NCI-H1092 treated with DMSO at 0.1 percent for 48 hours (cell line): ENCODE results near the gene FAM131C.
"Not testable (repeated sequence)": the region's sequence is repeated elsewhere in the genome, so short reads cannot be mapped to it uniquely, and the experiment has no call there.

ENCODE experiments used
- DNase-seq: peaks from one replicate; lab custom pipeline; 2025; lab: John Stamatoyannopoulos, UW

Gene FAM131C

DNA sequence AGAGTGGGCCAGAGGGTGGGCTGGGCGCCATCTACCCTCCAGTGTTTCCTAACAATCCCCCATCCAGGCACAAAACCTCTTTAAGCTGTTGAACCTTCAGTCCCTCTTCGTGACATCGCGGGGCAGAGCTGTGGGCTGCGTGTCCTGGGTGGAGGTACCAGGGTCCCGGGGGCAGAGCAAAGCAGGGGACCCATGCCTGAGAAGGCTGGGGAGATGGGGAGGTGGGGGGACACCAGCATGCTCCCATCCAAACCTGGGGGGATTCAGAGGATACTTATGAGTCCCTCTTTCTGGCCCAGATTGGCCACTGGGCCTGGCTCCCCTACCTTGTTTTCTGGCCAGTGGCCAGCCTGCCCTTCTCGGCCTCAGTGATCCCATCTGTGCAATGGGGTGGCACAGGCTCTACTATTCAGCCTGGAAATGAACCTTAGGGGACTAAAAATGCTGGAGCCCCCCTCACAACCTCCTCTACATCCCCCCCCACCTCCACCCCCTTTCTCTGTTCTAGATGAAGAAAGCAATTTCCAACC lies 40.3 kb downstream of the FAM131C start:
- not testable (repeated sequence) for DNase-seq

DNA sequence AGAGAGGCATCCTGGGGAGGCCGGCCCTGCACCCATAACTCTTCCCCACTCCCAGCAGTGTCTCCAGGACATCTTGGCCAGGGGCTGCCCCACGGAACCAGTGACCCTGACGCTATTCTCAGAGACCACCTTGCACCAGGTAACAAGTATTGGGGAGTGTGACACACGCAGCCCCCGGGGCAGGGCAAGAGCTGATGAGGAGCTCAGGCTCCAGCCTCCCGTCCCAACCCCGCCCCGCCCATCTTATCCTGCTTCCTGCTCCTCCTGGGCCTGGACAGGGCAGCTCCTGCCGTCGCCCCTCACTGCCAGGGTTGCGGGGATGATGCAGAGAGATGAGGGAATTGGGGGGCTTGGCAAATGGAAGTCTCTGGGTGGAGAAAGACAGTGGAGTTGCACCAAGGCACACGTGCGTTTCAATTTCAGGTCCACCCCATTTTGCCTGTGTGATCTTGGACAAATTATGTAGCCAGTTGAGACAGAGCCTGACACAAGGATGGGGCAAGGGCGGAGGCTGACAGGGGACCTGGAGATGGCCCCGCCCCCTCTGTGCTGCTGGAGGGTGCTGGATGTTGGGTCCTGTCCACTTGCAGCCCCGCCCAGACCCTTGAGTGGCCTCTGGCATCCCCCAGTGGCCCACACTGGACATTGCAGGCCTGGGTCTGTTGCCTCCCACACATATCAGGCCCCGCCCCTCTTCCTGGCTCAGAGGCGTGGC lies 40.9 kb downstream of the FAM131C start:
- peak; percentile 82 for DNase-seq

DNA sequence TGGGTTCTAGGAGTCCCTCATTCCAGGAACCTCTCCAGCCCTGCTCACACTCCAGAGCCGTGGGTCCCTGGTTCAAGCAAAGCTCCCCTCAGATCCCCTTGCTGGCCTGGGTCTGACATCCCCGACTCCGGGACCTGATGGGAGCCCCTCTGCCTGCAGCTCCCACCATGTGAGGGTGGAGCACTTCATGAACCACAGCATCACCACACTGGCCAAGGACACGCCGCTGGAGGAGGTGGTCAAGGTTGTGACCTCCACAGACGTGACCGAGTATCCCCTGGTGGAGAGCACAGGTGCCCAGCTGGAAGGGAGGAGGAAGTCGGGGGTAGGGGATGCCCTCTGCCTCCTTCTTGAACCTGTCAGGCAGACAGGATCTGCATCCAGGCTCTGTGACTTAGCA lies 41.9 kb downstream of the FAM131C start:
- no peak for DNase-seq

DNA sequence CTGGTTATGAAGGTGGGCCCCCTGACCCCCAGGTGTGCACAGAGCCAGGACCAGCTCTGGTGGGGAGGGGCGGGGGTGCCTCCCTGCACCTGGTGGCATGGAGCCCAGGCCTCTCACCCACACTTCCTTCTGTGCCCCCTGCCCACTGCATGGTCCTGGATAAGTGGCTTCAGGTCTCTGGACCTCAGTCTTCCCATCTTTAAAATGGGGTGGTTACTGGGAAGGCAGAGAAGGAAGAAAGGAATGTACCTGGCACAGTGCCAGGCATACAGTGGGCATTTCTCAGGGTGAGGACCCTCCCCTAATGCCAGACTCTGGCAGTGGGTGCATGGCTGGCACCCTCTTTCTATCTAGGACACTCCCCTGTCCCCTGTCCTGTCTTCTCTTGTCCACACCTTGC lies 44.2 kb downstream of the FAM131C start:
- no peak for DNase-seq

DNA sequence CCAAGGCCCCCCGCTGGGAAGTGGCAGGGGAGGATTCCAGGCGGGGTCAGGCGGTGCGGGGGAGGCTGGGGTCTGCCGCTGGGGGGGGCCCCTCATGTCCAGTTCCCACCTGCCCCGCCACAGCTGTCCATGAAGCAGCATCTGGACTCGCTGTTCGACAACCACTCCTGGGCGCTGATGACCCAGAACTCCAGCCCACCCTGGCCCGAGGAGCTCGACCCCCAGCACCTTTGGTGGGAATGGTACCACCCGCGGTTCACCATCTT lies 44.5 kb downstream of the FAM131C start:
- not testable (repeated sequence) for DNase-seq

DNA sequence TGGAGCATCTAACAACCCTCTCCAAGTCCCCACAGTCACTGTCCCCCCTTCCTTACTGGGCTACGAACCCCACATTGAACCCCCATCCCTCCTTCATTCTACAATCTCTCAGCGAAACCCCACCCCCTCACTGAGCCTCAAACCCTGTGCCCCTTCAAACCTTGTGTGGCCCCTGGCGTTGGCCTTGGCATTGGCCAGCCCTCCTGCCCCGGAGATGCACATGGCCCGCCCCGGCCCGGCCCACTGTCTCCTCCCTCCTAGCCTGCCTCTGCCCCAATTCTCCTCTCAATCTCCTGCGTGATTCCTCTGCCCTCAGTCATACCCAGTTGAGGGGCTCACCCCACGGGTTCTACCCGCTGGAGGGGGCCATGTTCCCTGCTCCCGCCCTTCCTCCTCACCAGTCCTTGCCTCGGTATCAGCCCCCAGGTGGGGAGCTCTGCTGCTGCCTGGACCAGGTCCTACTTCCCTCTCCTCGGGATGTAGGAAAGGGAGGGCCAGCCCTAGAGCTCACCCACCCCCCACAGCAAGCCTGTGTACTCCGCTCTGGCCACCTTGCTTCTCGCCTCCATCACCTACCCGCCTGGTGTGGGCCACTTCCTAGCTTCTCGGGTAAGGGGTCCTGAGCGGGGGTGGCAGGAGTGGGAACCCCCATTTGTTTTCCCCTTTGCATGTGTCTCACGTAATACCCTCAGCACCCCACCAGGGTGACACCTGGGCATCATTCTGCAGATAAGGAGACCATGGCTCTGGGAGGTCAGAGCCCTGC lies 45.0 kb downstream of the FAM131C start:
- DNase-seq = no peak

DNA sequence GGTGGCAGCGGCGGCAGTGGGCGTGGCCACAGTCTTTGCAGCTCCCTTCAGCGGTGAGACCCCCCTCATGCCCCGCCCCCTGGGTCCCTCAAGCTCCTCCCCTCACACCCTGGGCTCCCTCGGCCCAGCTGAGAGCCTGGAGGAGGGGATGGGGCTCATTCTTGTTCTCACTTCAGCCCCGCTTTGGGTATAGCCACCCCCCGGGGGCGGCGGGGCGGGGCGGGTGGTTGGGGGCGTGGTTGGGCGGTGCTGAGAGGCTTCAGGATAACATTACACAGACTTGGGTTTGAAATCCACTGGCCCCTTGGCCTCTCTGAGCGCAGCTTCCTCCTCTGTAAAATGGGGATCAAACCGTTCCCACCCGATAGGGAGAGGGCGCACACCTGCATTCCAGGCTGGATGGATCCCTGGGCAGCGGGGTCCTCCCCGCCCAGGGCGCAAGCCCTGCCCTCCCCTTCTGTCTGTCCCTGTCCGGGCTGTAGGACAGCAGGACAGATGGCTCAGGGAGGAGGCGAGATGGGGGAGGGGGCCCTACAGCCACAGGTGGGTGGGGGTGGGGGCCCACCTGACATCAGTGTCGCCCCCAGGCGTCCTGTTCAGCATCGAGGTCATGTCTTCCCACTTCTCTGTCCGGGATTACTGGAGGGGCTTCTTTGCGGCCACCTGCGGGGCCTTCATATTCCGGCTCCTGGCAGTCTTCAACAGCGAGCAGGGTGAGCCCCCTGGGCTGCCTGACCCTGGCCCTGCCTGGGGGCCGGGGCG lies 46.5 kb downstream of the FAM131C start:
- DNase-seq = no peak

DNA sequence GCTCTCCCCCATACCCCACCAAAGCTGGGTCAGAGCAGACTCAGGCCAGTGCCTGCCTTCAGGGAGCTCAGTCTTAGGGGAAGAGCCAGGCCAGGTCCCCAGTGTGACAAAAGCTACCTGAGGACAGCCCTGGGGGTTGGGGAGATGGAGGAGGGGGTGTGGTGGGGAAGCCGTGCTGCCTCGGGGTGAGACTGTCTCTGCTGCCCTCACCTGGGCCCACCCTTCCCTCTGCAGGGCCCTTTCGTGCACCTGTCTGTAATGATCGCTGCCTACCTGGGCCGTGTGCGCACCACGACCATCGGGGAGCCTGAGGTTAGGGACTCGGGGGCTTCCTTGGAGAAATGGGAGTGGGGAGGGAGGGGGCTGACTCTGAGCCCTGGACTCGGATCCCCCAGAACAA lies 47.1 kb downstream of the FAM131C start:
- DNase-seq = not testable (repeated sequence)

DNA sequence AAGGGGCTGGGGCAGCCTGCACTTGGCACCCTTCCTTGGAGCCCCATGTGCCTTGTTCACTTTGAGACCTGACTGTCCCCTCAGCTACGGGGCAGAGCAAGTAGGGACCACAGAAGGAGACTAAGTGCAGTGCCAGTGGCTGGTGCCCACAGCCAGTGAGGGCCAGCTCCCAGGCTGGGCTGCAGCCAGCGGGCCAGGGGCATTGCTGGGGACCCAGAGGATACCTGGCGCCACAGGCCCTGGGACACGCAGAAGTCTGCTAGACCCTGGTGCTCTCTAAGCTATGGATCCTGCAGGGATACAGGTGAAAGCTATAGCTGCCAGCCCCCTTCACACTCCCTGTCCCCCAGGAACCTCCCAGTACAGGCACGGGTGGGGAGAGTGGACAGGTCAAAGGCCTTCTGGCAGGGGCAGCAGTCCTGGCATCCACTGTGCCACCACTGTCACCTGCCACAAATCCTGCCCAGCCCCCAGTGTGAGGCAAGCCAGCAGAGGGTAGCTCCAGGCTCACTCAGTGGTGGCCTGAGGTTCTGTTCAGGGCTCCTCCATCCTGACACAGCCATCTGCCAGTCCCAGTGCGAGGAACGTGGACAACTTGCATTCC lies 50.3 kb downstream of the FAM131C start:
- no peak for DNase-seq

DNA sequence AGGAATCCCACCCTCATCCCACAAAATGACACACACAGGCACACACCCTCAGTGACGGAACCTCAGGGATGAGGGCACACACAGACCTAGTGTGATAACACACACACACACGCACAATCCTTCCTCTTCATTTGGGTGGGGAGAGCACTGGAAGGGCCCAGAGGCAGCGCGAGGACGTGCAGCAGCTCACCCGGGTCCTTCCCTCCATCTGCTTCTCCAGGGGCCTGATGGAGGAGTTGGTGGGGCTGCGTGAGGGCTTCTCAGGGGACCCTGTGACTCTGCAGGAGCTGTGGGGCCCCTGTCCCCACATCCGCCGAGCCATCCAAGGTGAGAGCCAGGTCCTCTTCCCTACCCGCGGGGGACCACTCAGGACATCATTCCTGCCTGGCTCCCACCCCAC lies 51.1 kb downstream of the FAM131C start:
- DNase-seq = no peak

DNA sequence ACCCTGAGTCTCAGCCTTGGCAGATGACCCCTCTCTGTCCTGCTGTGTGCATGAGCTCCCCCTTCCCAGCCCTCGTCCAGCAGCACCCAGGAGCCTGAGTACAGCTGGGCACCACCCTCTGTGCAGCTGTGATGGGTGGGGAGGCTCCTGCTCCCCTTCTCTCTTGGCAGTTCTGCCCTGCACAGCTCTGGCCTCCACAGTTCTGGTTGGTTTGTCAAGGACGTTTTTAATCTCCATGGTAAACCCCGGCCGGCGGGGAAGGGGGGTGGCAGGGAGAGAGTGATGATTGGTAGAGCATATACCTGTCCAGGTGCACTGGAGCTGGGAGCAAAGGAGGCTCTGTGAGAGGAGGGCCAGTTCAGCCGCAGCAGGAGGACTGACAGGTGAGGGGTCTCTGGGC lies 51.8 kb downstream of the FAM131C start, which contains the start of gene CLCNKA:
CLCNKA (plus strand) TSS at position 356 of the 400 bp plus-strand sequence. CDS start 584 bp downstream, outside the sequence.
- no peak for DNase-seq

DNA sequence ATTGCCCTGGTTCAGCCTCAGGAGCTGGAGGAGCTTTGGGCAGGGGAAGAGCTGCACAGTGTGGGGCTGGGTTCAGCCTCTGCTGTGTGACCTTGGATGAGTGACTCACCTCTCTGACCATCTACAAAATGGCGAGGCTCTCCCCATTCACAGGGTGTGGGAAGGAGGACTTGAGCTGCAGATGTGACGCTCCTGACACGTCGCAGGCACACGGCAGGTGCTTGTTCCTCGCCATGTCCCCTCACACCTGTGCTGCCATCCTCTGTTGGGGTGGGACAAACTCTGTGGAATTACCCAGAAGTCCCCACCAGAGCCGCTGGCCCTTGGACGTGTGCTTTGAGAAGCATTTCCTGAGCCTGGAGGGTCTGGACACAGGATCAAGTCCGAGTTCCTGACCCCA lies 52.6 kb downstream of the FAM131C start:
- not testable (repeated sequence) for DNase-seq

DNA sequence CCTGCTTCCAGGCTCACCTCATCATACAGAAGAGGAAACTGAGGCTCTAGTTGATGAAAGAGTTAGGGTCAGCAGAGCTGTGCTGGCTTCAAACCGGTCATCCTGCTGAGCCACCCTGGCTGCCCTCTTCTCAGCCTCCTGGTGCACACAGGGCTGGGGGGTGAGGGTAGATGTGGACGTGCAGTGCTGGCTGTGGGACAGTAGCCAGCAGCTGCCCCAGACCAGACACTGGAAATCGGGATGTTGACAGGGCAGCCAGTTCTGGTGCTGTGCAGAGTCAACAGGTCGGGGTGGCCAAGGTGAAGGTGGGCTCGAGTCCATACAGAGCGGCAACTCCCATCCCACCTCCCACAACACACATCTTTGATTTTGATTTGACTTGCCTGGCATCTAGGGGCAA lies 53.1 kb downstream of the FAM131C start:
- no peak for DNase-seq

DNA sequence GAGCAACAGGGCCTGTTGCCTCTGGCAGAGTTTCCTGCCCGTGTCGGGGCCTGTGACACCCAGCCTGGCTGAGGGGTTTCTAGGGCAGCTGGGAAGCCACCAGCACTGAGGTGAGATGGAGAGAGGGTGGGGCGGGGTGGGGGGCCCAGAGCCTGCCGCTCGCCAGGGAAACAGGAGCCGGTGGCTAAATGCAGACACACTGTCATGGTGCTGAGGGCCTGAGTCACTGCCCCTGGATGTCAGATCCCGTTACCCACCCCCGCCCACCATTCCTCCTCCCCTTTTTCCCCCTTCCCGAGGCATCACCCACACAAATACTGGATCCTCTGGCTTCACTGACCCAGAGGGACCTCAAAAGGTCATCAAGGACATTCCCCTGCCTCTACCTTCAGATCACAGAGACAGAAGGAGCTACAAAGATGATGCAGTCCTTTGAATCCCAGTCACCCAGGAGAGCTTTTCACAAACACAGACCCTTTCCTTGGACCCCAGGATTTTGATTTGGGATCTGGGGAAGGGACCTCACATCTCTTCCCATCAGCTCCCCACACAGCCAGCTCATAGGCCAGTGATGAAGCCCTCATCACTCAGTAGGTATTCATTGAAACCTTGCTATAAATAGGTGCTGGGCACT lies 53.7 kb downstream of the FAM131C start:
- DNase-seq = no peak

DNA sequence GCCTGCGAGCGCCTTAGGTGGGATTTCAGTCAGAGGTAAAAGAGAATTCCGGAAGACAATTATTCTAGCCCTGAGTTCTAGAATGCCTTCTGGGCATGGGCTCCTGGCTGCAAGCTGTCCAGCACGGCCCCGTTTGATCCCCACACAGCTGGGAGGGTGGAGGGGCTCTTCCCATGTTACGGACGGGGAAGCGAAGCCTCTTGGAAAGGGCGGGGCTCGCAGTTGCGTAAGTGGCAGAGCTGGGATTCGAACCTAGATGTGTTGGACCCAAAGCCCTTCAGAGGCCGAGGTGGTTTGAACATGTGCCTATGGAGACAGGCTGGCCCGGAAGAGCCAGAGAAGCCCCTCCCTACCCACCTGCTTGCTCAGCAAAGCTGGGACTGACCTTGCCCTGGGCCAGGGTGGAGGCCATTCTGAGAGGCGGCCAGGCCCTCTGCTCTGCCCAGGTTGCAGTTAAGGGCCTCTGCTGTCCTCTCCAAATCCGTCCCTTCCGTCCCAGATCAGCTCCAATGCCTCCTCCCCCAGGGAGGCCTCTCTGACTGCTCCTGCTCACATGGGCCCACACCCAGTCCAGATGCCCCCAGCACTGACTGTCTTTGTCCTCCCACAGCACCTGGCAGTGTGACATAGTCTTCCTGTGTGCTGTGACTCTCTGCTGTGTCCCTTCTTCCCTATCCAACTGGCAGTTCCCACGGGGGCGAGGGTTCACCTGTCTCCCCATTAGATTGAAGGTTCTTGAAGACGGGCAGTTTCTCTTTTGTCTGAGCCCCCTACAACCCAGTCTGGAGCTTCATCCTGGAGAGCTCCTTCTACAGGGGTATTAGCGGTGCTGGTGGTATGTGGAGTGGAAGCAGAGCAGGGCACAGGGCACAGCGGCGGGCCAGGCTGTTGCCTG lies 54.5 kb downstream of the FAM131C start:
- DNase-seq = no peak

DNA sequence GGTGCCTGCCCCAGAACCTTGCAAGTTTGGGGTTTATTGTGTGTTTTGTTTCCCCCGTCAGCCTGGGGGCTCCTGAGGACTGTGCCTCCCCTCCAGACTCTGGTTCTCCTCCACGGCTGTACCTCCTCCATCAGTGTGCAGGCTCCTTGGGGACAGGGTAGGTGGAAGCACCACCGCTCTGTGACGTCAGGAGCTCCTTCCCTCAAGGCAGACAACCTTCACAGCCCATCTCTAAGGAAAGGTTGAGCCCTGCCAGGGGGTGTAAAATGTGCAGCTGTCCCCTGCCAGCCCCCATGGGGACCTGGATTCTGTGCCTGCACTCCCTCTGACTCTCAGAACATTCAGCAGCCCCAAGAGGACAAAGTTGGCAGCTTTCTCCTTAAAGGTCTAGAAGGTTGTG lies 55.1 kb downstream of the FAM131C start:
- no peak for DNase-seq

DNA sequence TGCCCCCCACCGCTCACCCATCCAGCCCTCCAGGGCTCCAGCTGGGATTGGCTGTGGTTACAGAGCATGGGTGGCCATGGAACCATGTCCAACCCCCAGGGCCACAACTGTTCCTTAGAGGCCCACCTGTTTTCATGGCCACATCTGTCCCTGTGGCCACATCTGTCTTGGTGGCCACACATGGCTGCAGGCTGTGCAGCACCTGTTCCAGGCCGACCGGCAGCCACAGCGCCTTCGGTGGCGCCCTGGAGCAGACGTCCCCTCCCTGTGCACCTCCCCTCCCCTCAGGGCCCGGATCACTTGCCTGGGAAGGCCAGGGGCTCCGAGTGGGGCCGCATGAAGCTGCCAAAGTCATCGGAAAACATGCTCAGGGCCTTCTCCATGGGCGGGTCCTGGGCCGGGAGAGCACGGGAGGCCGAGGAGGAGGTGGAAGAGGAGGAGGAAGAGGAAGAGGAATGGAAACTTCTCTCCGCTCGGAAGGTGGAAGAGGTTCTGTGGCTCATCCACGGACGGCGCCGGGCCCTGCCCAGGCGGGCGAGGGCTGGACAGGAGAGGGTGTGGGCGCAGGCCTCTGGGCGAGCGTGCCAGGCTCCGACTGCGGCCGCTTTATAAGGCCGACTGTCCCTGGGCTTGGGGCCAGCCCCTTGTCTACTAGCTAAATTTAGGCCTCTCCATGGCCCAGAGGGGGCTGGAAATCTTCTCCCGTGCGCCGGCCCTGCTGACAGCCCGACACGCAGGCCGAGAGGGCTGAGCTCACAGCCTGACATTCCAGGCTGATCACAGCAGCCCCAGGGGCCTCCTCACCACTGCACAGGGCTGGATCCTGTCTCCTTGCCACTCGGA lies 55.8 kb downstream of the FAM131C start, which contains the start of gene HSPB7:
HSPB7 (minus strand) TSS at position 583 of the 843 bp plus-strand sequence; CDS start at position 503, 80 bp downstream.
- DNase-seq = no peak

DNA sequence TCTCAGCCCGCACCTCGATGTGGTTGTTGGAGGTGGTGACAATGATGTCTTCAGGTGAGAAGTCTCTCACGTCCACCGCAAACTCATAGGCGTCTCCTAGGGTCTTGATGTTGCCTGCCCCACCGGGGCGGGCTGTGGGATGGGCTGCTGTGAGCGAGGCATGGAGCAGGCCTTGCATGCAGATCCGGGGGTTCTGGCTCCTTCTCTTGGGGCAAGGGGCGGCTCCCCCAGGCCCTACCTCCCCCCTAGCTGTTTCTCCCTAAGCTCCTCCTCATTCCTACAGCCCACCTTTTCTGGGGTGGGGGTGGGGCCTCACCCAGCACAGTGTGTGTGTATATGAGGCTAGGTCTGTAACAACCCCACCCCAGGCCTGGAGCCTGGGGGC lies 56.4 kb downstream of the FAM131C start:
- DNase-seq = no peak
